Measurements from ENCODE around the gene SUCLG2. TPM values are rescaled to one million over a fixed set of nuclear protein-coding genes. Genes with fewer than 3 reads are reported as not detected.

SUCLG2 gene
- total RNA-seq, 1 experiment from 2014 or later: 59.4 TPM

- TF ChIP-seq EZH2 (IDR thresholded peaks at IDR 0.05; ENCODE audit: low read depth) (no peak), CTCF (conservative IDR thresholded peaks at IDR 0.05) (no peak)
- Histone ChIP-seq H3F3A (ENCODE audit: insufficient read depth, low read depth) (no peaks in the 10 kb centered on the region), H3K79me2 (ENCODE audit: low read depth) (no peaks in the 10 kb centered on the region), H4K20me1 (ENCODE audit: insufficient read depth) (no peaks in the 10 kb centered on the region), H3K27me3 (ENCODE audit: insufficient read depth, low read depth) (no peaks in the 10 kb centered on the region), H3K36me3 (ENCODE audit: low read depth) (no peaks in the 10 kb centered on the region), H2AFZ (no peak overlapping the region), H3K4me1 (replicated peaks; ENCODE audit: insufficient read depth) (no peaks in the 10 kb centered on the region), H3K4me3 (no peak overlapping the region), H3K9me3 (ENCODE audit: insufficient read depth, low read depth) (no peaks in the 10 kb centered on the region), H3K27ac (no peak overlapping the region), H3K4me2 (no peak overlapping the region), H3K9me2 (ENCODE audit: insufficient read depth) (no peaks in the 10 kb centered on the region)
- ChIA-PET POLR2A (ENCODE audit: unreplicated experiment) (no interaction called here), CTCF (interaction anchor here (0.6 kb wide), 1 partner anchor 115 kb away, joined by 5 read pairs; no protein-coding TSS in a partner anchor)
- intact Hi-C loops (cut with micrococcal nuclease; ENCODE audit: unreplicated experiment): no loop called here
- no peak for DNase-seq
- BruUV-seq (replicated peaks): no TSS peak
These were observed 173.3 kb downstream of the SUCLG2 start for GRCh38 chr3:67481126-67481525.

DNA sequence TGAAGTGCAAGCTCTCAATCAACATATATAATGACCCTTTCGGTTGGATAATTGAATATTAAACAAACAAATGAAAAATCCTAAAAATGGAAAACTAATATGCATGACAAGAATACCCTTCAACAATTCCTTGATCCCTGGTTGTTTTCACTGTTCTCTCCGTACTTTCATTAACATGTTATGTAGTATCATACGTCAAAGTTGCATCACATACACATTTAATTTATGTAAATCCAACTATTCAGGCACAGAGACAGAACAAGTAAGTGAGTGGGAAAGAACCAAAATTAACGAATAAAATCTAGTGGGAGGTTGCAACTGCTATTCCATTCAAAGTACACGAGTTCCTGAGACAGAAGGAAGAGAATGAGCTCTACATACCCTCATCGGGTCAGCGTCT lies 176.0 kb downstream of the SUCLG2 start:
- no peak overlapping the region for H3K4me2 ChIP-seq
- H3K27me3 ChIP-seq (ENCODE audit: insufficient read depth, low read depth): no peaks in the 10 kb centered on the region
- CTCF ChIA-PET: no interaction called here
- no peak for DNase-seq
- no peak for TF ChIP-seq CTCF (conservative IDR thresholded peaks at IDR 0.05)
- no peak for TF ChIP-seq EZH2 (IDR thresholded peaks at IDR 0.05; ENCODE audit: low read depth)
- H3F3A ChIP-seq (ENCODE audit: insufficient read depth, low read depth): no peaks in the 10 kb centered on the region
- H3K4me1 ChIP-seq (replicated peaks; ENCODE audit: insufficient read depth): no peaks in the 10 kb centered on the region
- BruUV-seq (replicated peaks): no TSS peak
- H3K79me2 ChIP-seq (ENCODE audit: low read depth): no peaks in the 10 kb centered on the region
- POLR2A ChIA-PET (ENCODE audit: unreplicated experiment): no interaction called here
- no peaks in the 10 kb centered on the region for H3K9me3 ChIP-seq (ENCODE audit: insufficient read depth, low read depth)
- no peak overlapping the region for H2AFZ ChIP-seq
- no peaks in the 10 kb centered on the region for H3K9me2 ChIP-seq (ENCODE audit: insufficient read depth)
- H3K4me3 ChIP-seq: no peak overlapping the region
- no peaks in the 10 kb centered on the region for H4K20me1 ChIP-seq (ENCODE audit: insufficient read depth)
- intact Hi-C loops (cut with micrococcal nuclease; ENCODE audit: unreplicated experiment): no loop called here
- no peaks in the 10 kb centered on the region for H3K36me3 ChIP-seq (ENCODE audit: low read depth)
- H3K27ac ChIP-seq: no peak overlapping the region

GRCh38 chr3:67474311-67474710 lies 180.1 kb downstream of the SUCLG2 start:
- H3F3A ChIP-seq (ENCODE audit: insufficient read depth, low read depth): no peaks in the 10 kb centered on the region
- H3K9me3 ChIP-seq (ENCODE audit: insufficient read depth, low read depth): no peaks in the 10 kb centered on the region
- no peak for DNase-seq
- H2AFZ ChIP-seq: no peak overlapping the region
- no TSS peak for BruUV-seq (replicated peaks)
- H3K4me1 ChIP-seq (replicated peaks; ENCODE audit: insufficient read depth): no peaks in the 10 kb centered on the region
- no peaks in the 10 kb centered on the region for H3K79me2 ChIP-seq (ENCODE audit: low read depth)
- intact Hi-C loops (cut with micrococcal nuclease; ENCODE audit: unreplicated experiment): no loop called here
- no peak for TF ChIP-seq CTCF (conservative IDR thresholded peaks at IDR 0.05)
- H4K20me1 ChIP-seq (ENCODE audit: insufficient read depth): no peaks in the 10 kb centered on the region
- H3K4me2 ChIP-seq: no peak overlapping the region
- H3K4me3 ChIP-seq: no peak overlapping the region
- H3K36me3 ChIP-seq (ENCODE audit: low read depth): no peaks in the 10 kb centered on the region
- no peaks in the 10 kb centered on the region for H3K9me2 ChIP-seq (ENCODE audit: insufficient read depth)
- no peak overlapping the region for H3K27ac ChIP-seq
- no peaks in the 10 kb centered on the region for H3K27me3 ChIP-seq (ENCODE audit: insufficient read depth, low read depth)
- CTCF ChIA-PET: no interaction called here
- POLR2A ChIA-PET (ENCODE audit: unreplicated experiment): no interaction called here
